Prostate gland (tissue), 2 donors: Measurements from ENCODE around the gene FAM135A.

Source experiments
- POLR2A ChIP-seq: fragments of 450-650 bp; IDR thresholded peaks from one replicate; pipeline ENCODE4 v1.6.1; 2016; ENCODE audit warnings: antibody characterized with exemption, mild to moderate bottlenecking
- POLR2AphosphoS5 ChIP-seq: sonication (generic); formaldehyde crosslinking; IDR thresholded peaks from one replicate; pipeline ENCODE4 v1.6.1; 2017; ENCODE audit warnings: antibody characterized with exemption
- TF ChIP-seq, protein P1 (sequence below), 4 experiments: fragments of 200-600 bp in 2 of 4; fragments of 450-650 bp in 2 of 4; sonication (generic) in 2 of 4; IDR thresholded peaks; 1 replicate in 3 of 4; 2 replicates in 1 of 4; pipeline ENCODE4 v1.5.1; 2016 to 2019; ENCODE audit warnings: antibody characterized with exemption in 4 of 4, mild to moderate bottlenecking in 2 of 4, moderate library complexity in 2 of 4

- TF ChIP-seq, protein P1, sequence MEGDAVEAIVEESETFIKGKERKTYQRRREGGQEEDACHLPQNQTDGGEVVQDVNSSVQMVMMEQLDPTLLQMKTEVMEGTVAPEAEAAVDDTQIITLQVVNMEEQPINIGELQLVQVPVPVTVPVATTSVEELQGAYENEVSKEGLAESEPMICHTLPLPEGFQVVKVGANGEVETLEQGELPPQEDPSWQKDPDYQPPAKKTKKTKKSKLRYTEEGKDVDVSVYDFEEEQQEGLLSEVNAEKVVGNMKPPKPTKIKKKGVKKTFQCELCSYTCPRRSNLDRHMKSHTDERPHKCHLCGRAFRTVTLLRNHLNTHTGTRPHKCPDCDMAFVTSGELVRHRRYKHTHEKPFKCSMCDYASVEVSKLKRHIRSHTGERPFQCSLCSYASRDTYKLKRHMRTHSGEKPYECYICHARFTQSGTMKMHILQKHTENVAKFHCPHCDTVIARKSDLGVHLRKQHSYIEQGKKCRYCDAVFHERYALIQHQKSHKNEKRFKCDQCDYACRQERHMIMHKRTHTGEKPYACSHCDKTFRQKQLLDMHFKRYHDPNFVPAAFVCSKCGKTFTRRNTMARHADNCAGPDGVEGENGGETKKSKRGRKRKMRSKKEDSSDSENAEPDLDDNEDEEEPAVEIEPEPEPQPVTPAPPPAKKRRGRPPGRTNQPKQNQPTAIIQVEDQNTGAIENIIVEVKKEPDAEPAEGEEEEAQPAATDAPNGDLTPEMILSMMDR (IDR thresholded peaks at IDR 0.05): no peak
- TF ChIP-seq POLR2A: no peak
- TF ChIP-seq POLR2AphosphoS5: no peak
Measured at GRCh38 chr6:70385901-70386300, 27.4 kb upstream of the FAM135A start.
